Activated gamma-delta T cell treated with anti-CD3 and anti-CD28 coated beads, Interleukin-2, amount 50 U/mL, for 16 hours (primary cell): ENCODE measurements around the gene CA6.
A peak's percentile ranks its signal among the peaks of the same experiment; 100 is the strongest.
"Not testable (repeated sequence)": the region's sequence is repeated elsewhere in the genome, so short reads cannot be mapped to it uniquely, and the experiment has no call there.

ENCODE experiments used
- DNase-seq: peaks from one replicate; pipeline ENCODE4 v3.0.0-alpha.2; 2020; ENCODE audit warnings: low read depth

The CA6 gene

GRCh38 chr1:9004700-9005394 lies 59.2 kb downstream of the CA6 start:
- peak; percentile 71 for DNase-seq

DNA sequence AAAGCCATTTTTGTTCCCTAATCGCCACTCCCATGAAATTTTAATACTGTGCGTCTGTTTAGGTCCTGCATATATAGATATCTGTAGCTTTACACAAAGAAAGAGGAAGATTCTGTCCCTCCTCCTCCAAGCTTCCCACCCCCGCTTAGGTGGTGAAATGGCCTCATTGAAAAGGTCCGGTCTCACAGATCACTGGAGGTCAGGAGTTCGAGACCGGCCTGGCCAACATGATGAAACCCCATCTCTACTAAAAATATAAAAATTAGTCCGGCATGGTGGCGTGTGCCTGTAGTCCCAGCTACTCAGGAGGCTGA lies 59.7 kb downstream of the CA6 start:
- no peak for DNase-seq

GRCh38 chr1:9006956-9007615 lies 61.4 kb downstream of the CA6 start:
- no peak for DNase-seq

DNA sequence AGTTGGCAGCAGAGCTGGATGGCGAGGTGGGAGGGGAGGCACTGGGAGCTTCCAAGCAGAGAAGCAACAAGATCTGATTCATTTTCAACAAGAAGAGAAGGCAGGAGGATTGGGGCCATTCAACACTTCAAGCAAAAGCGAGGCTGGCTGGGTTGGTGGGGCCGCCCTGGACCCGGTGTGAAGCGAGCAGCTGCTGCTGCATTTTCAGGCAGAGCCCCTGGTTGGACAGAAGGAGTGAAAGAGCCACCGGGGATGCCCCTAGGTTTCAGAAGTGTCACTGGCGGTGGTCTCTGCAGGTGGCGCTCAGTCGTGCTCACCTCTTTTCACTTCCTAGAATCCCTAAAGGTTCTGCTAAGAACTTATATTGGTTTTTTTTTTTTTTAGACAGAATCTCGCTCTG lies 62.6 kb downstream of the CA6 start:
- no peak for DNase-seq

DNA sequence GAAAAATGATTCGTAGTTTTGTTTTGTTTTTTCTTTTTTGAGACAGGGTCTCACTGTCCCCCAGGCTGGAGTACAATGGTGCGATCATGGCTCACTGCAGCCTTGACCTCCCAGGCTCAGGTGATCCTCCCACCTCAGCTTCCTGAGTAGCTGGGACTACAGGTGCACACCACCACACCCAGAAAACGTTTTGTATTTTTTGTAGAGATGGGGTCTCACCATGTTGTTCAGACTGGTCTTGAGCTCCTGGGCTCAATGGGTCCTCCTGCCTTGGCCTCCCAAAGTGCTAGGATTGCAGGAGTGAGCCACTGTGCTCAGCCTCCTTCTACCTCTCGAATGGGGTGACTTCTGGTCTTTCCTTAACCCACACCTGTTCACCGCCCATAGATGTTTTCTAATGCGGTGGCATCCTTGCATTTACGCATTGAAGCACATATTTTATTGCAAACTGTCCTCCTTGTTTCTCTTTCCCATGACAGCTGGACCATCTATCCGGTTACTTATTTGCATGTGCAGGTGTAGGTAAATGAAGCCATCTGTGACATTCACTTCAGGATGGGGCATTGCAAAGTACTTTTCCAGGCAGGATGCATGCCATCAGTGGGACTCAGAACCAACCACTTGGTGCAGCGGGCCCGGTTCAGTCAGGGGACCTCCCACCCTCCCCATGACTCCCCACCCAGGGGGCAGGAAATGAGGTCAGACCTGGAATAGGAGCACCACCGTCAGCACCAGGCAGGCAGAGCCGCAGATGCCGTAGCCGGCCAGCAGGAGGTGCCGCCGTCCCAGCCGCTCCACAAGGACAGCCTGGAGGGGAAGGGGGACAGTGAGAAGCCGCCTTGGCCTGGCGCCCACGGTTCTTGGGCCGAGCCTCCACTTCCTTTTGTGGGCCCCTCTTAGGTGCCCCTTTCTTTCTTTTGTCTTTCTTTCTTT lies 64.0 kb downstream of the CA6 start:
- no peak for DNase-seq

- DNase-seq = no peak
Measured at GRCh38 chr1:9010781-9011323, 65.2 kb downstream of the CA6 start.

- DNase-seq = no peak
Measured at GRCh38 chr1:9013819-9014218, 68.2 kb downstream of the CA6 start.

DNA sequence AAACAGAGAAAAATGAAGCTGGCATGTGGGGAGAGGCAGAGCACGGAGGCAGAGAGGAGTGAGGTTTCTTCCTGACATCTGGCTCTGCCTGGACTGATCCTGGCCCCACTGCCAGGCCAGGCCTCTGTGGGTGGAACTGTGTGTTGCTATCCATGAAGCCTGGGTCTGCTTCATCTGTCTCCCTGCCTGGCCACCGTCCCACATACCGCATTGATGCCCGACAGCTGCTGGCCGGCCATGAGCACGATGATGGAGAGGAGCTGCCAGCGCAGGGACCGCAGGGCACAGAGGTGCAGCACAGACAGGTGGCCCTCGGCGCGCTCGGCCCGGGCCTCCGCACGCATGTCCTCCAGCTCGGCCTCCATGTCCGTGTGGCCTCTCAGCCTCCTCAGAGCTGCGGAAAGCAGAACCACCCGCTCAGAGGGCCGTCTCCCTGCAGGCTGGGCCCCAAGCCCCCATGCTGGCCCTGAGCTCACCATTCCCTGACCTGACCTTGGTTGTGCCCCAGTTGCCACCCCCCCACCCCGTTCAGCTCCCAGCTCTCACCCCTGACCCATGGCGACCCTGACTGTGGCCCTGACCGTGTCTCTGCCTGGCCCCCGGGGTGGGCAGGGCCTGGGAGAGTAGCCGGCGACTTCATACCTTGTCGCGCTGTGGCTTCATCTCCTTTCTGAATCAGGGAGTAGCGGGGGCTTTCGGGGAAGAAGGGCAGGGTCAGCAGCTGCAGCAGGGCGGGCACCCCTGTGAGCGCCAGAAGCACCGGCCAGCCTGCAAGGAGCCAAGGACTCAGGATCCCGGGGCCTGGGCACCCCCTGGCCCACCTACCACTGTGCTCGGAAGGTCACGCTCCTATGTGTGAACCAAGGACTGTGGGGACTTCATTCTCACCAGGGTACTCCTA lies 69.1 kb downstream of the CA6 start:
- DNase-seq = no peak

- DNase-seq = no peak
Measured at GRCh38 chr1:9016455-9016854, 70.8 kb downstream of the CA6 start.

DNA sequence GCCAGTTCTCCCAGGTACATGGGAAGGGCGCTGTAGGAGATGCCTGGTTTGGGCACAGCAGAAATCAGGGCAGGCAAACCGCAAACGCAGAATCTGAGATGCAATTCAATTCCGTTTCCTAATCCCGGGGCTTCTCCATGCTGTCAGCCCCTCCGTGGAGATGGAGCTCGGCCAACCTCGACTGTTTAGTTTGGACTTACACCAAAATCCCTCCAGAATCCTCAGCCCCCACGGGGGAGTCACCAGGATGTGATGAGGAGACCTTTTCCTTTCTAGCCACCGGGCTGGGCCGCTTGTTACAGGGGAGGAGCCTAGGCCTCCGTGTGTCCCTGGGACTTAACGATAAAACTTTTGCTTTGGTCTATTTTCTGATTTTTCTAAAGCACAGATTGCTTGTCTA lies 72.7 kb downstream of the CA6 start:
- no peak for DNase-seq

DNA sequence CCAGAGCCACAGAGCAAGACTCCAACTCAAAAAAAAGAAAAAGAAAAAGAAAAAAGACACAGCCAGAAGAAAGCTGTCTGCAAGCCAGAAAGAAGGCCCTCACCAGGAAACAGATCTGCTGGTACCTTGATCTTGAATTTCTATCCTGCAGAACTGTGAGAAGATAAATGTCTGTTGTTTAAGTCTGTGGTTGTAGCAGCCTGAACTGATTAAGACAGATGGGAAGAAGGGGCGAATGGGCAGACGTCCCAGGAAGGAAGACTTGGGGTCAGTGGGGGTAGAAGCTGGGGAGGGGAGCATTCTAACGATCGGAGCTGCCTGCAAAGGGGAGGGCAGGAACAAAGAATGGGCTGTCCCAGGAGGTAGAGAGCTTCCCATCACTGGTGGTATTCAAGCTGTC lies 74.2 kb downstream of the CA6 start:
- no peak for DNase-seq

DNA sequence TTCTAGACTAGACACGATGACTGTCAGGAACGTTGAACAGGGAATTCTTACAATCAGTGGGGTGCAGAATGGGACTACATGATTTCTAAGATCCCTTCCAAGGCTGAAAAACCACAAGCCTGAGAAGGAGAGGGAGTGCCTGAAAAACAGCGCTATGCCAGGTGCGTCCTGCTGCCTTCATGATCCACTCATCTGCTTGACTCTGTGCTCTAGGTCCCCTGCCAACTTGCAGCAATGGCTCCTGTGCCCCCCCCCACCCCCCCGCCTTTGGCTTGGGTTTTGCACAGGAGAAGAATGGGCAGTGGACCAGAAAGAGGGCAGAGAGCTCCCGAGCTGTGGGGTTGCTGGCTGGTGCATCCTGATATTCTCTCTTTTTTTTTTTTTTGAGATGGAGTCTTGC lies 74.6 kb downstream of the CA6 start:
- DNase-seq = no peak

DNA sequence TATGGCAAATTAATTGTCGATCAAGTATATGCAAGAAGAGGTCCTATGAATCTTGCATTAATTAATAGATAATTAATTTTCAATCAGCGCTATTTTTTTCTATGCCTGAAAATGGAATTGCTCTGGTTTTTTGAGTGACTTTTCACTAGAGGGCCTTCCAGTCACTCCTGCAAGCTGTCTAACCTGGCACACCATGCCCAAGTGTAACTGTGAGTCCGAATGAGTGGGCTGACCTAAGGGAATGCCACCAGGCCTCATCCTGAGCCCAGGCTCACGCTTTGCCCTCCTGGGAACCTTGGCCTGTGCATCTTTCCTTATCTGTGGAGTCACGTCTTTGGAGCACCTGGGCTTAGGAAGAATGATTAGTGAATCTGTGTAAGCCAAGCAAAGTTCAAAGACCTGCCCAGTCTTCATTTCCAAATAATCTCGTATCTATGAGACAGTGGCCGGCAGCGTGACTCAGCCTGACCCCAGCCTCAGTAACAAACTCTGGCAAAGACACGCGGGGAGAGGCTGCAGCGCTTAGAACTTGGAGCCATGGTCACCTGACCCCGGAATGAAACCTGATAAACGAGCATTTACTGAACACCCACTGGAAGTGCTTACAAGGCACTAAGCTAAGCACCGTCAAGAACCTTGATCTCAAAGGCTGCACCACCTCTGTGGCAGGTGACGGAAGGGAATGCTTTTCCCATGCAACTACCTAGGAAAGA lies 76.5 kb downstream of the CA6 start:
- DNase-seq = not testable (repeated sequence)

GRCh38 chr1:9022773-9023172 lies 77.1 kb downstream of the CA6 start:
- no peak for DNase-seq
